Progenitor cell of endocrine pancreas (in vitro differentiated cells): ENCODE results near the gene LANCL2. TPM values are rescaled to one million over a fixed set of nuclear protein-coding genes. Genes with fewer than 3 reads are reported as not detected.

Experiments
- DNase-seq: peaks from one replicate; pipeline ENCODE4 v3.0.0; 2021; ENCODE audit warnings: low spot score; ENCODE audit not compliant: unreplicated experiment
- H3K27ac Mint-ChIP-seq: 2 replicates; pipeline ENCODE4 v1.8.0; 2021; ENCODE audit warnings: mild to moderate bottlenecking, moderate library complexity, mixed read lengths
- H3K27me3 Mint-ChIP-seq: 2 replicates; pipeline ENCODE4 v1.8.0; 2021; ENCODE audit warnings: mixed read lengths
- H3K36me3 Mint-ChIP-seq: 2 replicates; pipeline ENCODE4 v1.8.0; 2022; ENCODE audit warnings: mixed read lengths; ENCODE audit not compliant: insufficient read depth
- H3K4me1 Mint-ChIP-seq: 2 replicates; pipeline ENCODE4 v1.8.0; 2021; ENCODE audit warnings: low read depth, mixed read lengths
- H3K4me3 Mint-ChIP-seq: 2 replicates; pipeline ENCODE4 v1.8.0; 2021; ENCODE audit warnings: low read depth, mild to moderate bottlenecking, moderate library complexity, mixed read lengths
- H3K9me3 Mint-ChIP-seq: 2 replicates; pipeline ENCODE4 v1.8.0; 2021; ENCODE audit warnings: low read depth, mixed read lengths
- CTCF ChIP-seq: fragments of 200-600 bp; sonication (generic); IDR thresholded peaks from one replicate; pipeline ENCODE4 v1.5.0; 2021; ENCODE audit warnings: antibody characterized with exemption, mild to moderate bottlenecking; ENCODE audit not compliant: unreplicated experiment
- total RNA-seq: library from RNA; stranded (reverse); gene quantifications from 2 replicates; pipeline ENCODE4 v1.2.1, GENCODE V29; 2021

Gene LANCL2
- total RNA-seq, 1 donor from 2014 or later, result 21.0 TPM

GRCh38 chr7:55441002-55441401, 75.9 kb downstream of the LANCL2 start:
- Mint-ChIP-seq H3K27ac (no peak overlapping the region), H3K9me3 (no peaks in the 10 kb centered on the region), H3K36me3 (no peaks in the 10 kb centered on the region), H3K27me3 (peaks cover 3% of the 10 kb centered on the region), H3K4me3 (no peak overlapping the region), H3K4me1 (peaks cover 13% of the 10 kb centered on the region)
- no peak for TF ChIP-seq CTCF
- DNase-seq, result no peak

- H3K27me3 Mint-ChIP-seq, result peaks cover 3% of the 10 kb centered on the region
- no peak overlapping the region for H3K27ac Mint-ChIP-seq
- H3K4me3 Mint-ChIP-seq, result no peak overlapping the region
- no peak for DNase-seq
- H3K4me1 Mint-ChIP-seq, result peaks cover 13% of the 10 kb centered on the region
- no peaks in the 10 kb centered on the region for H3K9me3 Mint-ChIP-seq
- no peak for TF ChIP-seq CTCF
- no peaks in the 10 kb centered on the region for H3K36me3 Mint-ChIP-seq
Observed at GRCh38 chr7:55441774-55442522, 76.8 kb downstream of the LANCL2 start.

- no peaks in the 10 kb centered on the region for H3K9me3 Mint-ChIP-seq
- H3K4me1 Mint-ChIP-seq, result no peaks in the 10 kb centered on the region
- DNase-seq, result no peak
- H3K4me3 Mint-ChIP-seq, result no peak overlapping the region
- H3K27ac Mint-ChIP-seq, result no peak overlapping the region
- no peak for TF ChIP-seq CTCF
- no peaks in the 10 kb centered on the region for H3K36me3 Mint-ChIP-seq
- H3K27me3 Mint-ChIP-seq, result no peaks in the 10 kb centered on the region
Observed at GRCh38 chr7:55444786-55445185, 79.6 kb downstream of the LANCL2 start.

GRCh38 chr7:55448526-55448925, 83.4 kb downstream of the LANCL2 start:
- Mint-ChIP-seq H3K9me3 (no peaks in the 10 kb centered on the region), H3K36me3 (no peaks in the 10 kb centered on the region), H3K4me3 (no peak overlapping the region), H3K27me3 (no peaks in the 10 kb centered on the region), H3K27ac (no peak overlapping the region), H3K4me1 (no peaks in the 10 kb centered on the region)
- no peak for DNase-seq
- no peak for TF ChIP-seq CTCF

GRCh38 chr7:55449205-55449991, 84.3 kb downstream of the LANCL2 start:
- Mint-ChIP-seq H3K9me3 (no peaks in the 10 kb centered on the region), H3K4me3 (no peak overlapping the region), H3K27me3 (no peaks in the 10 kb centered on the region), H3K4me1 (no peaks in the 10 kb centered on the region), H3K27ac (no peak overlapping the region), H3K36me3 (no peaks in the 10 kb centered on the region)
- DNase-seq, result no peak
- no peak for TF ChIP-seq CTCF
